Brain microvascular endothelial cell (primary cell): ENCODE data around the gene DNTTIP2.
A peak's percentile ranks its signal among the peaks of the same experiment; 100 is the strongest.

ENCODE experiments used
- DNase-seq: peaks from one replicate; pipeline ENCODE4 v3.0.0-alpha.2; 2020
- H3K27ac ChIP-seq: fragments of 250-450 bp; sonication (Bioruptor Pico); 2 replicates; pipeline ENCODE4 v1.5.1; 2020; ENCODE audit warnings: mild to moderate bottlenecking, moderate library complexity
- H3K27me3 ChIP-seq: fragments of 250-450 bp; sonication (Bioruptor Pico); replicated peaks from 2 replicates; pipeline ENCODE4 v1.5.1; 2020; ENCODE audit warnings: mild to moderate bottlenecking
- H3K36me3 ChIP-seq: fragments of 250-450 bp; sonication (Bioruptor Pico); replicated peaks from 2 replicates; pipeline ENCODE4 v1.5.1; 2020; ENCODE audit warnings: mild to moderate bottlenecking
- H3K4me3 ChIP-seq: 2 replicates; pipeline ENCODE4 v1.5.1; 2011; ENCODE audit warnings: low read depth, mild to moderate bottlenecking, control low read depth, low read length, moderate library complexity
- CTCF ChIP-seq: IDR thresholded peaks from 2 replicates; pipeline ENCODE4 v1.5.1; 2011; ENCODE audit warnings: low read depth, mild to moderate bottlenecking, moderate library complexity, low read length, control low read depth, inconsistent platforms; ENCODE audit errors: missing control alignments
- in situ Hi-C: cut with HindIII; loops from 2 replicates; pipeline ENCODE4 v1.10.0; 2017; ENCODE audit warnings: low sequenced_read_pairs, low pct_ligation_motif_present

DNTTIP2 gene

GRCh38 chr1:93909146-93910050 is 30.4 kb upstream of the DNTTIP2 start, which contains the start of gene GCLM:
Gene GCLM (minus strand): TSS chr1:93909430. CDS start chr1:93909163, 267 bp downstream.
- peak; percentile 72 for TF ChIP-seq CTCF
- in situ Hi-C loops: no loop called here
- peak within 1 kb of the TSS; percentile 77 for H3K4me3 ChIP-seq
- H3K27me3 ChIP-seq: no peaks in the 10 kb centered on the region
- peak within 1 kb of the TSS; percentile 47 for H3K27ac ChIP-seq
- peak; percentile 93 for DNase-seq
- no peaks in the 10 kb centered on the region for H3K36me3 ChIP-seq

GRCh38 chr1:93908394-93909145 is 29.6 kb upstream of the DNTTIP2 start:
- Histone ChIP-seq H3K27ac (peak overlapping the region; percentile 44), H3K27me3 (no peaks in the 10 kb centered on the region), H3K36me3 (no peaks in the 10 kb centered on the region), H3K4me3 (peak overlapping the region; percentile 77)
- in situ Hi-C loops: no loop called here
- TF ChIP-seq CTCF: no peak
- no peak for DNase-seq

GRCh38 chr1:93907718-93908117 is 28.7 kb upstream of the DNTTIP2 start:
- Histone ChIP-seq H3K4me3 (peak overlapping the region; percentile 77), H3K27me3 (no peaks in the 10 kb centered on the region), H3K36me3 (no peaks in the 10 kb centered on the region), H3K27ac (no peak overlapping the region)
- TF ChIP-seq CTCF: no peak
- DNase-seq: peak; percentile 21
- in situ Hi-C loops: no loop called here

GRCh38 chr1:93906480-93906879 is 27.5 kb upstream of the DNTTIP2 start:
- in situ Hi-C loops: no loop called here
- H3K27me3 ChIP-seq: no peaks in the 10 kb centered on the region
- no peak overlapping the region for H3K27ac ChIP-seq
- DNase-seq: no peak
- TF ChIP-seq CTCF: no peak
- H3K4me3 ChIP-seq: no peak overlapping the region
- no peaks in the 10 kb centered on the region for H3K36me3 ChIP-seq

- H3K36me3 ChIP-seq: peaks cover 6% of the 10 kb centered on the region
- no peaks in the 10 kb centered on the region for H3K27me3 ChIP-seq
- in situ Hi-C loops: no loop called here
- TF ChIP-seq CTCF: no peak
- DNase-seq: peak; percentile 5
- H3K27ac ChIP-seq: no peak overlapping the region
- no peak overlapping the region for H3K4me3 ChIP-seq
Observed at GRCh38 chr1:93905734-93906133, 26.7 kb upstream of the DNTTIP2 start.
